Endometrial microvascular endothelial cells (primary cell): ENCODE measurements around the gene TREX2. TPM values are rescaled to one million over a fixed set of nuclear protein-coding genes. Genes with fewer than 3 reads are reported as not detected.
"Not testable (repeated sequence)": the region's sequence is repeated elsewhere in the genome, so short reads cannot be mapped to it uniquely, and the experiment has no call there.

Experiments used
- in situ Hi-C: cut with HindIII; loops from 2 replicates; pipeline ENCODE4 v1.10.0; 2017; ENCODE audit warnings: low sequenced_read_pairs, low pct_unique_long_range_greater_than_20kb; ENCODE audit errors: inconsistent ontology term
- total RNA-seq: library from RNA; depleted of rRNA; stranded (reverse); fragments of >200 nt; gene quantifications from one replicate; pipeline ENCODE4 v1.2.3, GENCODE V29; 2015; ENCODE audit errors: inconsistent ontology term

The TREX2 gene
- total RNA-seq, 1 donor from 2014 or later, result 0.56 TPM

DNA sequence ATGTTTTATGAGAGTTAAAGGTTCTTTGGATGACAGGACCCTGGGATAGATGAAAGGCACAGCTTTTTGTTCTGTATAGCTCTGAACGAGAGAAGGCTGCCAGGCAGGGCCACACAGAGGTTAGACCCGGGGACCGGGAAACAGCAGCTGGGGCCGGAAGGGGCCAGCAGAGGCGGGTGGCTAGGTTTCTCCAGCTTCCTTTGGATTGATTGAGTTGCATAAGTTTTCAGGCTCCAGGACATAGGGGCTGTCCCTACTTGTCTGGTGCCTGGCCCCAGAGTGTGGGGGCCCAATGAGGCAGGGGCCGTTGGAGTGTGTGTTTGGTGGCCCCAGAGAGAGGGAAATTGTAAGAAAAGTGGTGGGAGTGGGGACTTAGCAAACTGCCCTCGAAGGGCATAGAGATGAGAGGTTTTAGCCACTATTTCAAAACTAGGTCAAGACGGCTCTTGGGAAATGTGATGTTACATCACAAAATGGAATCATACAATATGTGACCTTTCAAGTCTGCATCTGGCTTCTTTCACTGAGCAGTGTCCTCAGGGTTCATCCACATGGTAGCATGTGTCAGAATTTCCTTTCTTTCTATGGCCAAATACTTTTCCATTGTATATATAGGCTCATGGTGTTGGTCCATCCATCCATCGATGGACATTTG is 30.9 kb downstream of the TREX2 start:
- in situ Hi-C loops, result no loop called here

DNA sequence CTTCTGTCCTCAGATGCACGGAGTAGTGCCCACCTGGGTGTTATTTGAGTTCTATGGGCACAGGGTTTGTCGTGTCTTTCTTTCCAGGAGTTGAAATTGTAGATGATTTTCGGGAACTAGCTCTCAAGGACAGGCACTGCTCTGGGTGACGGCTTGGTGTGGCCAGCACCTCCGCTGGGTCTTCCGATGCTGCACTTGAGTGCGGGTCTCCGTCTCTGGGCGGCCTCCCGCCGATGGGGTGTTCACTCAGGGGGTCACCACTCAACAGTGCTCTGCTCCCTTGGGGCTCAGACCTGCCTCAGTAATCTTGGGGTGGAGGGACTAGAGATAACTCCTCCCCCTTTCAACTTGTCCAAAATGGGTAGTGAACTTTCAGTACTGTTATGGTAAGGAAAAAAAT is 32.1 kb downstream of the TREX2 start:
- in situ Hi-C loops, result no loop called here

DNA sequence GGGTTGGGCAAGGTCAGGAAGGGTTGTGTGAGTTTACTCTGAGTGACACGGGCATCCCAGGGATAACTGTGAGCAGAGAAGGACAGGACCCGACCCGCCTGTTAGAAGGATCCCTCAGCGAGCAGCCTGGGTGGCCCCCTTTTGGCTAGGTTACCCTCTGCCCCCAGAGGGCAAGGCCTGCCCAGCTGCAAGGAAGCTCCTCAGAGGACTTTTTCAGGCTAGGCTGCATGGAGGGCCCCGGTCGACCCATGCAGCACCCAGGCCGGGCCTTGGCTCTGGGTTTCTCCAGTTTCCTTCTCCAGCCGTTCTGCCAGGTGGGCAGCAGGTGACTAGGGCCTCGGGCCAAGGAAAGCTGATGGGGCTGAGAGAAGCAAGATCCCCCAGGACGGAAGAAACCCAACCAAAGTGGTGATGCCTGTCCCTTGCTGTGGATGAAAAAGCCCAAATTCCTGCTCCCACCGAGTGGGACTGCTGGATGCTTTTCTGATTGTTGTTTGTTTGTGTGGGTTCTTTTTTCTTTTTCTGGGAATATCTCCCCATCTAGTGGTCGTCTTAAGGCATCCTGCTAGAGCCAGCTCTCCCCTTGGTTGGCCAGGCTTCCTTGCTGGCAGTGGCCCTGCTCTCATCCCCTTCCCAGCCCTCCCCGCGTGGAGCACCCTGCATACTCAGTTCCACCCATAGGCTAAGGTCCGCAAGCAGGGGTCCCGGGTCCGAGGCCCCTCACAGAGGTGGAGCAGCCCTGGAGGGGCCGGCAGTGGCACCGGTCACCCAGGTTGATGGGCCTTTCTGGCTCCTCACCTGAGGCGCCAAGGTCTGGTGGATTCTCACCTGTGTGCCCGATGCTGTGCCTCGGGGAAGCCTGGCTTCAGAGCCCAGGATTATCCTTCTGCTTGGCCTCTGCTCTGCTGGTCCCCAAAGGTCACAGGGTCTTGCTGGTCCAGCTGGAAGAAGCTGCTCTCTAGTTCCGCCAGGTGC is 32.8 kb downstream of the TREX2 start:
- in situ Hi-C loops, result no loop called here

DNA sequence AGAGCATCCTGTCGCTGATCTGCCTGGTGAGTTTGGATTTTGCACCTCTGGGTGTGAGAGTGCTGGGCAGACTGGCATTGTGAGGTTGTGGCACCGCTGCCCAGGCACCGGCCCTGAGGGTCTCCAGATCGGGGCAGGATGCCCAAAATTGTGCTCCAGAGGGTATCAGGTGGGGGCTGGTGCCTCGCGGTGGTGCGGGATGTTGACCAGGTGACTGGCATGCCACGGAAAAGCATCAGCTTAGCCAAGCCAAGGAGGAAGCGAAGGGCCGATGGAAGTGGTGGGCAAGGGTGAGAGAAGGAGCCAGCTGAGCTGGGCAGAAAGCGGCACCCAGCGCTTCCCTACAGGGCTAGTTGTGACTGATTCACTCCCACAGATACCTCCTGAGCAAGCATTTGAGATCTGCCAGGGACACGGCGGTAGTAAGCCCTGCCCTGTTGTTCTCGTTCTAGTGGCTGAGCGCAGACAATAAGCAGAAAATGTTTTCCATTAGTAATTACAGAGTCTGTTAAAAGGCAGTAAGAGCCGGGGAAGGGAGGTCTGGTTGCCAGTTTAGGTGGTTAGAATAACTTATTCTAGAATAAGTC is 33.8 kb downstream of the TREX2 start:
- in situ Hi-C loops, result no loop called here

DNA sequence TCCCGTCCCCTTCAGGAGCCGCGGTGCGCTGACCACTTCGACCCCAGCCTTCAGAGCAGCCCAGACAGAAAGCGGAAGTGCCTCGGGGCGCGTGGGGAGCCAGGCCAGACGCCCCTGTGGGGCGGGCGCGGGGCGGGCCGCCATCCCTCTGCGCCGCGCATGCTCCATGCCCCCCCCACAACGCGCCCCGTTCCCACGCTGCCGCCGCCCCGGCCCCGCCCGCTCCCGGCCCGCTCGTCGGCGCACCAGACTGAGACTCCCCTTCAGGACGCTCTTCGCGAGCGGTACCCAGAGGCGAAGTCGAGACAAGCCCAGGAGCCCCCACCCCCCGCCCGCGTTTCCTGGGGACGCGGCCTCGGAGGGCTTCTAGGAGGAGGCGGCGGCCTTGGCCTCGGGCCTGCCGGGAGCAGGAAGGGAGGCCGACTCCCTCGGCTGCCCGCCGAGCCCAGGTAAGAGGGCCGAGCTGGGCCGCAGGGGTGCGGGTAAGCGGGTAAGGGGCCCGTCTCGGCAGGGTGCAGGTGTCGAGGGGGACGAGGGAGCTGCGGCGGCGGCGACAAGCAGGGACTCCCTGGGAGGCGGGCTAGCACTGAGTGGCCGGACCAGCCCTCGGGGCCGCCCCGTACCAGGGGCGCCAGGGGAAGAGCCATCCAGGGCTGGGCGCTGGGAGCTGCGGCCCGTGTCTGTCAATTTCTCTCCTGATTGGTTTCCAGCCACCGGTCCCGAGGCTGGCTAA is 34.4 kb downstream of the TREX2 start, which contains the start of gene ZFP92:
ZFP92 (plus strand) TSS at position 218 of the 733 bp plus-strand sequence. CDS start 6,851 bp downstream, outside the sequence.
- in situ Hi-C loops, result no loop called here

DNA sequence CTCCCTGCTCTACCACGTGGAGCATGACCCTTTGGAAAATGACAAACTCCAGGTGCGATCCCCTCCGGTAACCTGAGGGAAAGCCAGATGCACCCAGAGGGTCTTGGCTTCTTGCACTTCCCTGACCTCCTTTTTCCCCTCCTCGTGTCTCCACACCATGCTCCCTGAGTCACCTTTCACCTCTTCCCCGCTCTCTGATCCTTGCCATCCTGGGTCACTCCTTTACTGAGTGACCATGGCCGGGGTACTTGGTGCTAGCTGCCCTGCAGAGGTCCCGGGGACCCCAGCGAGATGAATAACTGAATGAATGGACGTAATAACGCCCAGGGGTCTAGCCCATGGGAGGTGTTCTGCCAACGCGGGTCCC is 35.0 kb downstream of the TREX2 start:
- in situ Hi-C loops, result no loop called here

DNA sequence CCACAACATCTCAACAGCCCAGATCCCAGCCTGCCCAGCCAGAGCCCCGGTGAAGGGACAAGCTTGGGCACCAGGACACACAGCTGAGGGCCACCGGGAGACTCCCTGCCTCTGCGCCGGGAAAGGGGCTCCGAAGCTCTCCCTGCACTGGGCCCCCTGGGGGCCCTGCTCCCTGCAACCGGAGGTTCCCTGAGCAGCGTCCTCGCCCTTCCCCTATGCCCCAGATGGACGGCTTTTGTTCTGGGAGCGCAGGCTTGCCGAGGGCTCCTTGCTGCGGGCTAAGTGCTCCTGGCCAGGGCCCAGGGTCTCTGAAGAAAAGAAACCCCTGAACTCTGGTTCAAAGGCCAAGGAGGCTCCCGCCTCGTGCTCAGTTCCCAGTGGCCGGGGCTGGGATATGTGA is 35.5 kb downstream of the TREX2 start:
- in situ Hi-C loops, result no loop called here

DNA sequence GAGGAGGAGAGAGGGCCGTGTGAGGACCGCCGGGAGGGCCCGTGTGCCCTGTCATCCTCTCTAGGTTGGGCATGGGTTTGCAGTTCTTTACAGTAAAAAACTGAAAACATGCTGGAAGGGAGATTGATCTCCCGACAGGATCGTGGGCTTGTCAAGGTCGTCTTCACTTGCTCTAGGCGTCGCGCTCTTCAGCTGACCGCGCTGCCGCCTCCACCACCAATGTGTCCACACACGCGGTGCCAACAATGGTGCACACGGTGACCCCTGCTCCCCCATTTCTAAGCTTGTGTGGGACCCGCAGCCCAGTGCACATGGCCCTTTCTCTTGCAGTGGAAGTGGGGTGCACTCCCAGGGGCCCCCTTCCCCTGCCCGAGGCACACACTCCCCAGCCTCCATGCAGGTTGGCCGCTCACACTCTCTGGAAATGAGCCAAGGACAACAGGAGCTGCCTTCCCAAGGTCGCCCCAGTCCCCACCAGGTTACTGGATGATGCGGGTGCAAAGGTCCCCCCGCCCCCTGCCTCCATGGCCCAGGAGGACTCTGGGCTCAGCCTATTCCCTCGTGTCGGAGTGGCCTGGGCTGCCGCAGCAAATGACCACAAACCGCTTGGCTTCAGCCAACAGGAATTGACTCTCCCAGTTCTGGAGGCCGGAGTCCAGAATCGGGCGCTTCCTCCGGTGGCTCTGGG is 36.3 kb downstream of the TREX2 start:
- in situ Hi-C loops, result no loop called here

DNA sequence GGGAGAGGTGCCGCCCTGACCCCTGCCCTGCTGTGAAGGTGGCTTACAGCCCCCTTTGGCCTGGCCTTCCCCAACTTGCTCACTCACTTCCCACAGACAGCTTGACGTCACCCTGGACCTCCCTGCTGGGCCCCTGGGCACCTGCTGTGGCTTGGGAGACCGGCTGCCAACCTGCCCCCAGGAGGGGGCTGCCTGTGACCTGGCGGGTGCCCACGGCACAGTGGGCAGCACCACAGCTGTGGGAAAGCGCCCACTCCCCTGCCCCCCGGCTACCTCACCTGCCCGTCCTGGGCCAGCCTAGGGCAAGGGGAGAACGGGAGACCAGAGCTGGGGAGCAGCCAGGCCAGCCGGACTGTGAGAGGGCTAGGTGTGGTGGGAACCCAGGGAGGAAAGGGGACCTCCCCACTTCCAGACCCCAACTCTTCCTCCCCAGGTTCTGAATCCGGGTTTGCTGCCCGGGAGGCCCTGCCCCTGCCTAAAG is 36.9 kb downstream of the TREX2 start:
- in situ Hi-C loops, result no loop called here

DNA sequence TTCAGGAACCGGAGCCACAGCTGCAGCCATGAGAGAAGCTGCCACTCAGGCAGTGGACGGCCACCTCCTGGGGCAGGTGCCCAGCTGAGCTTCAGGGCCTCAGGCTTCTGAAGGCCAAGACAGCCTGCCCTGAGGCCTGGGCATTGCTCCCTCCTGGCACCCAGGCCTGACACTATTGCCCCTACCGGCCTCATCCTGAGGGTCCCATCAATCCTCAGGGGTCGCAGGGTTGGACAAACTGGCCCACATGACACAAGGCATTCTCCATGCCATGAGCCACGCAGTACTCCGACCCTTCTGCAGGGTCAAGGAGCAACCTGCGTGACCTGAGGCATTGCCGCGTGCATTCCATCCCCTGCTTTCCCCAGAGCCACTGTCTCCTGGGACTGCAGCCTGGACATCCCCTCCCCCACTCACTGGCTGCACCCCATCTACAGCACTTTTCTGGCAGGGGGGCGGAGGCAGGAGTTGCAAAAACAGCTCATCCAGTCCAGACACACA is 37.6 kb downstream of the TREX2 start:
- in situ Hi-C loops, result no loop called here

DNA sequence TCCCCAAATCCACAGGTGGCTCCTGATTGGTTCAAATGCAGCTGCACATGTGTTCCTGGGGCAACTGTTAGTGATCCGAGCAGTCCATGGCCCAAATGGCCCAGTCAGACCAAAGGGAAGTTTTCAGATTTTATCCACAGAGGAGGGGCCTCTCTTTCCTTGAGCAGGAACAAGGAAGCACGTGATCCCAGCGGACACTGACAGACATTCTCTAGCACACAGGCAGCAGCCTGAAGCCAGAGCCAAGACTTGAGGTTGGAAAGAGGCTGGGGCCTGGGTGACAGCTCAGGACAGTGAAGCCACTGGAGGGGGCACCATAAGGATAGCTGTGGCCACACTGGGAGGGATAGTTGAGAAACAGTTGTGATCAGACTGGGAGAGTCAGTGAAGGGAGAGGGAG is 38.1 kb downstream of the TREX2 start:
- in situ Hi-C loops, result no loop called here

DNA sequence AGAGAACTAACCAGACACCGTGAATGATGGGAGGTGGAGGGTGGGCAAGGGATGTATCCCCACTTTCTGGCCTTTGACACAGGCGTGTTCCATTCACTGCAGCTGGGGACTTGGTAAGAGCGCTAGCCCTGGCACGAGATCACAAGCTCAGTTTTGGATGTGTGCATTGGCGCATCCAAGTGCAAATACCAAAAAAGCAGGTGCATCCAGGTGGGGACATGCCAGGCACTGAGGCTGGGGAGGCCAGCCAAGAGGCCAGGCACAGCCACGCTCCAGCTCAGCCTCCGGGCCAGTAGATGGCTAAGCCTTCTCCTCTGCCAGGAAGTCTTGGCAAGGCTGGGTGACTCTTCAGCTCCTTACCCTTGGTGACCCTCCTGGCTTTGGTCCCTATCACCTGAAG is 39.0 kb downstream of the TREX2 start:
- in situ Hi-C loops, result no loop called here

DNA sequence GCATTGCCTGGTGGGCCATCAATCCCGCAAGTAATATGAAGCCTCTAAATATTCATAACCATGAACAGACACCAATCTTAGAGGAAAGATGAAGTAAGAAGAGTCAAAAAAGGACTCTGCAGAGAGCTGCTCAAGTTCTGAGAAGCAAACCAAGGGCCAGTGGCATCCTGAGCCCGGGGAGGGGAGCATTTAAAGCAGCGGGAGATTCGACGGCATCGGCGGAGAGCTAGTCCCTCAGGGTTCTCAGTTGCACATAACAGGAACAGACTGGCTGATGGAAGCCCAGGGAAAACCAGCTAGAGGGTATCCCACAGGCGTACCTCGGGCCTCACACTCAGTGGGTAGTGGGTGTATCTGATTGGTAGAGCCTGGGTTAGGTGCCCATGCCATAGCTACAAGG is 39.8 kb downstream of the TREX2 start:
- in situ Hi-C loops, result no loop called here

DNA sequence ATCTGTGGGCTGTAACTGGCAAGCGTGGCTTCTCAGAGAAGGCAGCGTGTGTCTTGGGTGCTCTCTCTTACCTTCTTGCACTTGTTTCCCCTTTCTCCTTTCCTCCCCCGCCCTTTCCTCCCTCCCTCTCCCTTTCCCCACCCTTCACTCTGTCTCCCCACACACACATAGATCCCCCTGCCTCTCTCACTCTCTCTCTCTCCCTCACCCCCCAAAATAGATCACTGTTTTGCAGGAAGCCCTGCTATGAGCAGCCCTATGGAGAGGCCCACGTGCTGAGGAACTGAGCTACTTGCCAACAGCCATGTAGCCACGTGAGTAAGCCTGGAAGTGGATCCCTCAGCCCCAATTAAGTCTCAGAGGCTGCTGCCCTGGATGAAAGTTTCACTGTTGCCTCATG is 40.4 kb downstream of the TREX2 start:
- in situ Hi-C loops, result no loop called here

DNA sequence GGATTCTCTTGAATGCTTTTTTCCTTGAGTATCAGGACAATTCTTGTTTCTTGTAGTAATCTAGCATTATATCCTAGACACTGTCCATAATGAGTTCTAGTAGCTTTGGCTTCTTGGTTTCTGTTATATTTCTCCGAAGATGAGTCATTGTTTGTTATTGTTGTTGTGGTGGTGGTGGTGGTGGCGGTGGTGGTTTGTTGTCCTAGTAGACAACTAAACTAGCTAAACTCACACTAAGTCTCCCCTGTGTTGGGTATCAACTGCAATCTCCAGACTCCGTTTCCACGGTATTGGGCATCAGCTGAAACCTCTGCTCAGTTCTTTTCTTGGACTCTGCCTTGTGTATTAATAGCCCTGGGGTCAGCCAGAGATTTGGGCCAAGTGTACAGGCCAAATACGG is 41.5 kb downstream of the TREX2 start:
- in situ Hi-C loops, result not testable (repeated sequence)

DNA sequence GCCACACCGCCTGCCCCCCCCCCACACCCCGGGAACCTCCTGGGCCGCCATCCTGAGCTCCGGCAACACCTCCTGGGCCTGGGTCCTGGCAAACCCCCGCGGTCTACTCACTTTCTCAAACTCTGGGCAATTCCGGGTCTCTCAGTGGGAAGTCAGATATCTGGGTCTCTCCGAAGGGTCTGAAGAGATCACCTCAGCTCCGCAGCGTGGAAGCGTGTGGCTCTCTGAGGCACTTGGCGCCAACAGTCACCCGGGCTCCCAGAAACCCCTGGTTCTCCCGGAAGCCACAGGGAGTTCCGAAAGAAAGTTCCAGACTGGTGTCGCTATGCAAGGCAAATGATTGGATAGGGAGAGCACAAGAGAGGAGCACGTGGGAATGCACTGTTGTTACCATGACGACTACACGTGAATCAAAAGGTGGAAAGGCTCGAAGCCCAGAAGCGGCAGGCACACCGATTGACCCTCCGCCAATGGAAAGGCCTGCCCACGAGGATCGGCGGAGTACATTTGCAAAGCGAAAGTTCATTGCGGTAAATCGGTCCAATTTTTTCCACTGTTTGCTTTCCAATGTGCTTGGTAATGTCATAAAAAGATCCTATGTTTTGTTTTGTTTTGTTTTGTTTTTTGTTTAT is 44.6 kb downstream of the TREX2 start, which contains the start of gene PNMA6E:
PNMA6E (minus strand) TSS at position 218 of the 632 bp plus-strand sequence. CDS start 2,501 bp downstream, outside the sequence.
- in situ Hi-C loops, result no loop called here

DNA sequence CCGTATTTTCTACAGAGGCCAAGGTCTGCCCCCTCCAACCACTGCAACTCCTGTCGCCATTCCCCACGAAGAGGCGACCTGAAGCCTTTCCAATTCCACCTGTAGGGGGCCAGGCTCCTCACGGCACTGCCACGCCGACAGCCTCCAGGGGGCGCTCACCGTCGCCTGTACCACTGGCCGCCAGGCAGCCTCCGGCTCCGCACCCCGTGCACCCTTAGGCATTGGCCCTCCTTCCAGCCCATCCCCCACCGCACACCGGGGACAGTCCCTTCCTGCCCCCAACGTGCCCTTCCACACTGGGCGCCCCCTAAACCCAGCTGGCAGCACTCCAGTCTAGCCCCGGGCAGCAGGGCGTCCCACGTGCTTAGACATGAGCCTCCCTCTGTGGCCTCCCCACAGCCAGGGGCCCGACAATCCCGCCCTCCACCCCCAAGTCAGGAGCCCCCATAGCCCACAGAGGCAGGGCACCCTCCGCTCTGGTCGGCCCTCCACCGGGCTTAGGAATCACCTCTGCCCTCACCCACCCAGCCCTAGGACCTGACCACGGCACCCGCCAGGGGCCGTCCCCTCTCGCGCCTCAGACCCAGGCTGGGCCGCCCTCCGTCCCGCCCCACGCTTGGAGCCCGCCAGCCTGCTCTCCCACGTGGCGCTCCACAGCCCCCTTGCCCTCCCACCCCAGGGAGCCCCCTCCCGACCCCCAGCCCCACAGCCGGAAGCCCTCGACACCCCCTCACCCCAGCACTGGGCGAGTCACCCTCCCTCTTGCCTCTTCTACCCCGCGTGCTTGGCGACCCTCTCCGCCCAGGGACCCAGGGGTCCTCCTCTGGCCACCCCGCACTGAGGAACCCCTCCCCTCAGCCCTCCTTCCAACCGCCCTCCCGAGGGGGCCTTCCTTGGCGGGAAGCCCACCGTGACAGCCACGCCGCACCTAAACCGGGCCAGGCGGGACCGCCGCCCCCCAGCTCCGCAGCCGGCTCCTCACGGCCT is 45.4 kb downstream of the TREX2 start:
- in situ Hi-C loops, result no loop called here
